Subcutaneous adipose tissue (tissue), 4 donors: ENCODE measurements around the gene RAVER2. TPM values are rescaled to one million over a fixed set of nuclear protein-coding genes. Genes with fewer than 3 reads are reported as not detected.

ENCODE experiments used
- total RNA-seq, 4 donors: library from RNA; depleted of rRNA; stranded (reverse); fragments of >200 nt; gene quantifications; one replicate each; pipeline ENCODE4 v1.1.0, GENCODE V29; 2016
- TF ChIP-seq, protein P1 (sequence below): fragments of 450-650 bp; IDR thresholded peaks from one replicate; pipeline ENCODE4 v1.5.1; 2016; ENCODE audit warnings: low read depth, mild to moderate bottlenecking, control low read depth, antibody characterized with exemption, moderate library complexity

The RAVER2 gene
- total RNA-seq, 4 donors from 2014 or later: 6.4 to 11.5 (median 8.6) TPM

DNA sequence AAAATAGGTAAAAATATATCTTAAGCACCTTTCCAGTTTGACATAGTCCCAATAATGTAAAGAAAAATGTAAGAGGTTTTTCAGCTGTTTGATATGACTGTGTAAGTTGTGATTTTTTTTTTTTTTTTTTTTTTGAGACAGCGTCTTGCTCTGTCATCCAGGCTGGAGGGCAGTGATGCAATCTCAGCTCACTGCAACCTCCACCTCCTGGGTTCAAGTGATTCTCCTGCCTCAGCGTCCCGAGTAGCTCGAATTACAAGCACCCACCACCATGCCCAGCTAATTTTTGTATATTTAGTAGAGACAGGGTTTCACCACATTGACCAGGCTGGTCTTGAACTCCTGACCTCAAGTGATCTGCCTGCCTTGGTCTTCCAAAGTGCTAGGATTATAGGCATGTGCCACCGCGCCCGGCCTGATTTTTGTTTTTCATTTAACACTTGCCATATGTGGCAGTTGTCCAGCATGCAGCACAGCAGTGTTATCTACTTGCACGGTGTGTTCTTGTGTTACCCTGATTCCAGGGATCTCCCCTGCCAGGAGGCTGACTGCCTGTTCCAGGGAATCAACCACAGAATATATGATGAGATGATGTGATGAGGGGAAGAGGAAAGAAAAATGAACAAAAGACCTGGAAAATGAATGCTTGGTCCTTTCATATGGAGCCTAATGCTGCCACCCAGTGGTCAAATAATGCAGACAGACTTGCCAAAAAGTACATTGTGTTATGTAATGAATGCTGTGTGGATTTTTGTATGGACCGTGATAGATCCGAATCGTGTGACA, 79.0 kb downstream of the RAVER2 start:
- TF ChIP-seq, protein P1, sequence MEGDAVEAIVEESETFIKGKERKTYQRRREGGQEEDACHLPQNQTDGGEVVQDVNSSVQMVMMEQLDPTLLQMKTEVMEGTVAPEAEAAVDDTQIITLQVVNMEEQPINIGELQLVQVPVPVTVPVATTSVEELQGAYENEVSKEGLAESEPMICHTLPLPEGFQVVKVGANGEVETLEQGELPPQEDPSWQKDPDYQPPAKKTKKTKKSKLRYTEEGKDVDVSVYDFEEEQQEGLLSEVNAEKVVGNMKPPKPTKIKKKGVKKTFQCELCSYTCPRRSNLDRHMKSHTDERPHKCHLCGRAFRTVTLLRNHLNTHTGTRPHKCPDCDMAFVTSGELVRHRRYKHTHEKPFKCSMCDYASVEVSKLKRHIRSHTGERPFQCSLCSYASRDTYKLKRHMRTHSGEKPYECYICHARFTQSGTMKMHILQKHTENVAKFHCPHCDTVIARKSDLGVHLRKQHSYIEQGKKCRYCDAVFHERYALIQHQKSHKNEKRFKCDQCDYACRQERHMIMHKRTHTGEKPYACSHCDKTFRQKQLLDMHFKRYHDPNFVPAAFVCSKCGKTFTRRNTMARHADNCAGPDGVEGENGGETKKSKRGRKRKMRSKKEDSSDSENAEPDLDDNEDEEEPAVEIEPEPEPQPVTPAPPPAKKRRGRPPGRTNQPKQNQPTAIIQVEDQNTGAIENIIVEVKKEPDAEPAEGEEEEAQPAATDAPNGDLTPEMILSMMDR: no peak

DNA sequence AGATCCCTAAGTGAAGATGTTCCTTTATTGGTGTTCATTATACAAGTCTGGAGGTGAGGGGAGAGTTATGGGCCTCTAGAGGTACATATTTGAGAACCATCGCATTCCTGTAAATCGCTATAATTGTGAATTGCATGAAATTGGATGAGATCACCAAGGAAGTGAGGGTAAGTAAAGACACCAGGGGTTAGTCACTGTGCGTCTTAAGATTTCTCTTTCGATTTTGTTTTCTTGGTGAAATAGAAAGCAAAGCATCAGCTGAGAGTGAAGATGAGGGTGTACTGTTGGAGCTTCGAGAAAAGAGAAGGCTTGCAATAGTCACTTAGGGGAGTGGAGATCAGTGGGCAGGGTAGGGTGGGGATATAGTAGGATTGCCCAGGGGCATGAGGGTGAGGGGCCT, 82.1 kb downstream of the RAVER2 start:
- TF ChIP-seq, protein P1: no peak

DNA sequence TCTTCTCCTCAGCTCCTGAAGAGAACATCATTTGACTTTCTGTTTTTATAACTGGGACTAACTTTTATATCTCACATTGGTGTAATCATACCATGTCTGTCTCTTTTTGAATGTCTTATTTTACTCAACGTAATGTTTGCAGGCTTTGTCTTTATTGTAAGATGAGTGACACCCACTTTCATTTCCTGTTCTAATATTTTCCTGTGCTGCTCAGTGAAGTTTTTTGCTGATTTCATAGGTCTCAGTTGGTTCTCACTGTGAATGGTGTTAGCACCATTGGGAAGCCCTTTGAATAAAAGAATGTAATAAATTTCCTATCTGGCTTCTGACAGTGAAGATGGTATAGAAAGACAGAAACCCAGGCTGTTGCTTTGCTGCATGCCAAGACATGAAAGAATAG, 84.0 kb downstream of the RAVER2 start:
- TF ChIP-seq, protein P1: no peak

DNA sequence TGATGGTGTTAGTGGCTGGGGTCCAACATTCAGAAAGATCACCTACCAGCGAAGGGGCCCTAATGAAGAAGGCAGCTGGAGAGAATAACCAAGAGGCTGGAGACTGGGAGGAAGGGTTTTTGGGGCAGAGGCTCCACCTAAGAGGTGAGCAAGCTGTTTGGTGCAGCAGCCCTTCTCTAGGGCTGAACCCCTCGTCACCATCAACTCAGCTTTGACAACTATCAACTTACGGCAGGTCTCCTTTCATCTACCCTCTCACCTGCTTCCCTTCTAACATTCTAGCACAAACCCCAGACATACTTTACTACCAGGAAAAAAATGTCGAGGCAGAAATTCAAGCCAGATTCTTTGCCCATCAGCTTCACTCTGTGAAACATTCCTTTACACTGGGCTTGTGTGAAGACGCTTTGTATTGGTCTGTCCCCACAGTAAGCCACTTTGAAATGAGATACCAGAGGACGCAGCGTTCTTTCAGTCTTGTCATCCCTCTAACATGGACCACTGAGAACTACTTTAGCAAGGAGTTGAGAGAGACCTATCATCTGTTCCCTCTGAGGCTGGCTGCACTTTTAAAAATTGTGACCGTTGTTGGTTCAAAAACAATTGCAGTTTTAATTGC, 84.6 kb downstream of the RAVER2 start:
- TF ChIP-seq, protein P1: no peak

DNA sequence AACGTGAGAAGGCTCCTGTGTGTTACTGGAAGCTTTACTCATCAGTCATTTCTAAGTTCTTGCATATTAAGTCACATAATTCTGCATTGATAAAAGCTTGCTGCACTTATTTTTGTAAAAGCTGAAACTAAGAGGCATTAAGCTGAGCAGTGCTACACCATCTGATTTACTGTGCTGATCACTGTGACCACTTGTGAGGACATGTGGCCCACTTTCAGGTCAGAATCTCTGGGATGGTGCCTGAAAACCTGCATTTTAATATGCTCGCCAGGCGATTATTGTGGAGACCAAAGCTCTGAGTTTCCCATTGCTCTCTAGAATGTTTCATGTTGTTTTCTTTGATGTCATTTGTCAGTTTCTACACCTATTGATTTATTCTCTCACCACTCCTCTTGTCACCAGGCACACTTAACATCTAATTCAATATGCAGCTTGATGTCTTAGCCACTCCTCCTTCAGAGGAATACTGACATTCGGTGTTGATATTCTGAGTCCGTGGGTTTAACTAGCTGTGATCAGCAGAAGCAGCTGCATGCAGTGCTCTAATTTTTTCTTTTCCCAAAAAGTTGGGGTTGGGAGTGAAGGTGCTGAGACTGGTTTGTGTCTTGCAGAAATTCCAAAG, 85.3 kb downstream of the RAVER2 start:
- TF ChIP-seq, protein P1: no peak

DNA sequence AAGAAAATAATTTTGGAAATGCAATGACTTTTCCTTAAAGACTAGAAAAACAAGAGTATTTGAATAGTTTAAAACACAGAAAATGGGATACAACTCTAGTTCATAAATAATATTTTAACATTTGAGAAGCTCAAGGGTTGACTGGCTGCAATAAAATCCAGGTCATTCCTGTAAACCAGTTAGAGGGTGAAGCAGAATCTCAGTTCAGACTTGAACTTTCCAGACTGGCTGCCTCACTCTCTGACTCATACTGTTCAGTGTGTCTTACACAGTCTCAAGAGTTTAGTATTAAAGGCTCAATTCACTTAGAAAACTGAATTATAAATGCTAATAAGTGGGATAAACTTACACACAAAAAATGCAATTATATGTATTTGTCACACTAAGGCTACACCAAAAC, 89.9 kb downstream of the RAVER2 start:
- TF ChIP-seq, protein P1: no peak

DNA sequence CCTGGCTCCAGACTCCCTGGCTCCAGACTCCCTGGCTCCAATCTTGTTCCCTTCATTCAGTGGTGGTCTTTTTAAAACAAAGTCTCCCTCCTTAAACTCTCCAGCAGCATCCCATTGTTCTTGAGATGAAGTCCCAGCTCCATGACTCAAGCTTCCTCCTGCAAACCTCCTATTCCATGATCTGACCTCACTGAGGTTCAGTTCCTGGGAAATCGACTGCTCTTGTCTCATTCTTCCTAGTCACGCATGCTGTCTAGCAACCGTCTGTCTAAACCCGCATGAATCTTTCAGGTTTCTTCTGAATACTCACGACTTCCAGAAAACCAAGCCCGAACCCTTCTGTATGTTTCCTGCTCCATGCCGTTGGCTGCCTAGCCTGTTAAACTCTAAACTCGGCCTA, 91.9 kb downstream of the RAVER2 start:
- TF ChIP-seq, protein P1: no peak
